Smooth muscle cell (in vitro differentiated cells): Measurements from ENCODE around the gene ZNF536. TPM values are rescaled to one million over a fixed set of nuclear protein-coding genes. Genes with fewer than 3 reads are reported as not detected.

Experiments
- DNase-seq: peaks from one replicate; lab custom pipeline; 2025; ENCODE audit not compliant: unreplicated experiment; lab: John Stamatoyannopoulos, UW
- H2AFZ ChIP-seq: fragments of 200-600 bp; sonication (generic); 2 replicates; pipeline ENCODE4 v1.6.0; 2016; ENCODE audit warnings: antibody characterized with exemption, low read depth, mild to moderate bottlenecking
- H3F3A ChIP-seq: fragments of 200-600 bp; sonication (generic); 2 replicates; pipeline ENCODE4 v1.6.0; 2017; ENCODE audit warnings: antibody characterized with exemption, low read depth
- H3K27ac ChIP-seq: fragments of 200-600 bp; sonication (generic); 2 replicates; pipeline ENCODE4 v1.5.1; 2016; ENCODE audit warnings: low read depth, mild to moderate bottlenecking
- H3K27me3 ChIP-seq: fragments of 200-600 bp; sonication (generic); 2 replicates; pipeline ENCODE4 v1.6.1; 2016; ENCODE audit warnings: low read depth, mild to moderate bottlenecking
- H3K36me3 ChIP-seq: fragments of 200-600 bp; sonication (generic); 2 replicates; pipeline ENCODE4 v1.5.1; 2016; ENCODE audit warnings: low read depth
- H3K4me1 ChIP-seq: fragments of 200-600 bp; sonication (generic); 2 replicates; pipeline ENCODE4 v1.5.1; 2016; ENCODE audit warnings: low read depth
- H3K4me2 ChIP-seq: fragments of 200-600 bp; sonication (generic); 2 replicates; pipeline ENCODE4 v1.6.0; 2016; ENCODE audit warnings: mild to moderate bottlenecking
- H3K4me3 ChIP-seq: fragments of 200-600 bp; sonication (generic); 2 replicates; pipeline ENCODE4 v1.5.1; 2016; ENCODE audit warnings: mild to moderate bottlenecking
- H3K79me2 ChIP-seq: fragments of 200-600 bp; sonication (generic); 2 replicates; pipeline ENCODE4 v1.6.0; 2016; ENCODE audit warnings: low read depth, mild to moderate bottlenecking
- H3K9ac ChIP-seq: fragments of 200-600 bp; sonication (generic); 2 replicates; pipeline ENCODE4 v1.6.0; 2016; ENCODE audit warnings: low read depth
- H3K9me3 ChIP-seq: fragments of 200-600 bp; sonication (generic); replicated peaks from 2 replicates; pipeline ENCODE4 v1.5.1; 2016; ENCODE audit warnings: low read depth
- H4K20me1 ChIP-seq: fragments of 200-600 bp; sonication (generic); 2 replicates; pipeline ENCODE4 v1.6.0; 2016; ENCODE audit warnings: low read depth
- CTCF ChIP-seq: fragments of 200-600 bp; sonication (generic); IDR thresholded peaks from 2 replicates; pipeline ENCODE4 v1.5.1; 2017; ENCODE audit warnings: borderline replicate concordance, mild to moderate bottlenecking, antibody characterized with exemption; ENCODE audit not compliant: insufficient read depth, poor library complexity, severe bottlenecking
- WGBS: methylation state at CpG from one replicate; pipeline ENCODE4 v1.1.7; 2016; ENCODE audit warnings: low lambda C conversion rate; 5-methylcytosine and 5-hydroxymethylcytosine counted together
- polyA plus RNA-seq: library from polyadenylated mRNA; unstranded; fragments of >200 nt; fragmentation: Nextera tagmentation; extraction: Ambion mirVana; gene quantifications from 2 replicates; pipeline ENCODE4 v1.2.1, GENCODE V29; 2016
- total RNA-seq: library from RNA; depleted of rRNA; stranded (reverse); fragments of >200 nt; gene quantifications from 2 replicates; pipeline ENCODE4 v1.2.3, GENCODE V29; 2014

The ZNF536 gene
- total and polyA plus RNA-seq, 2 experiments from 2014 or later = not detected

GRCh38 chr19:30602661-30603350 lies 230.6 kb downstream of the ZNF536 start:
- H4K20me1 ChIP-seq = no peaks in the 10 kb centered on the region
- 88% methylated on average over 10 of the region's 10 CpGs for WGBS
- H3K9ac ChIP-seq = no peak overlapping the region
- H3K4me3 ChIP-seq = no peak overlapping the region
- H3K79me2 ChIP-seq = no peaks in the 10 kb centered on the region
- no peak overlapping the region for H3K27ac ChIP-seq
- H3F3A ChIP-seq = no peaks in the 10 kb centered on the region
- H3K4me2 ChIP-seq = no peak overlapping the region
- H2AFZ ChIP-seq = no peak overlapping the region
- DNase-seq = no peak
- no peaks in the 10 kb centered on the region for H3K4me1 ChIP-seq
- H3K27me3 ChIP-seq = no peaks in the 10 kb centered on the region
- no peaks in the 10 kb centered on the region for H3K36me3 ChIP-seq
- no peak for TF ChIP-seq CTCF
- no peaks in the 10 kb centered on the region for H3K9me3 ChIP-seq

- Histone ChIP-seq H3F3A (no peaks in the 10 kb centered on the region), H3K36me3 (no peaks in the 10 kb centered on the region), H2AFZ (no peak overlapping the region), H3K9ac (no peak overlapping the region), H3K4me3 (no peak overlapping the region), H4K20me1 (no peaks in the 10 kb centered on the region), H3K27ac (no peak overlapping the region), H3K9me3 (no peaks in the 10 kb centered on the region), H3K79me2 (no peaks in the 10 kb centered on the region), H3K27me3 (no peaks in the 10 kb centered on the region), H3K4me1 (no peaks in the 10 kb centered on the region), H3K4me2 (no peak overlapping the region)
- no peak for TF ChIP-seq CTCF
- WGBS = 89% methylated on average over 6 of the region's 6 CpGs
- no peak for DNase-seq
Observed at GRCh38 chr19:30604657-30605056, 232.5 kb downstream of the ZNF536 start.

- Histone ChIP-seq H3K27me3 (no peaks in the 10 kb centered on the region), H3K9ac (no peak overlapping the region), H3K4me1 (no peaks in the 10 kb centered on the region), H3K27ac (no peak overlapping the region), H3K9me3 (no peaks in the 10 kb centered on the region), H3K79me2 (no peaks in the 10 kb centered on the region), H3K4me2 (no peak overlapping the region), H3F3A (no peaks in the 10 kb centered on the region), H4K20me1 (no peaks in the 10 kb centered on the region), H3K36me3 (no peaks in the 10 kb centered on the region), H2AFZ (no peak overlapping the region), H3K4me3 (no peak overlapping the region)
- TF ChIP-seq CTCF = no peak
- 83% methylated on average over 3 of the region's 3 CpGs for WGBS
- no peak for DNase-seq
Observed at GRCh38 chr19:30605333-30605732, 233.1 kb downstream of the ZNF536 start.
